Ascending aorta (tissue), 2 donors: ENCODE measurements around the gene EPN2. TPM values are rescaled to one million over a fixed set of nuclear protein-coding genes. Genes with fewer than 3 reads are reported as not detected.
"Not testable (repeated sequence)": the region's sequence is repeated elsewhere in the genome, so short reads cannot be mapped to it uniquely, and the experiment has no call there.

ENCODE experiments used
- DNase-seq, 2 donors: peaks; one replicate each; pipeline ENCODE4 v3.0.0-alpha.2; 2019; ENCODE audit warnings: low spot score in 2 of 2
- H3K27ac ChIP-seq, 2 donors: fragments of 200-600 bp; sonication (generic); one replicate each; pipeline ENCODE4 v1.5.1; 2016 to 2017; ENCODE audit warnings: mild to moderate bottlenecking in 1 of 2
- H3K27me3 ChIP-seq: fragments of 200-600 bp; sonication (generic); one replicate; pipeline ENCODE4 v1.5.1; 2017
- H3K36me3 ChIP-seq, 2 donors: fragments of 200-600 bp; sonication (generic); one replicate each; pipeline ENCODE4 v1.5.1; 2016
- H3K4me1 ChIP-seq, 2 donors: fragments of 200-600 bp; sonication (generic); one replicate each; pipeline ENCODE4 v1.5.1; 2016 to 2017; ENCODE audit warnings: mild to moderate bottlenecking in 1 of 2
- H3K4me3 ChIP-seq, 2 donors: fragments of 200-600 bp; sonication (generic); one replicate each; pipeline ENCODE4 v1.5.1; 2016 to 2017; ENCODE audit warnings: mild to moderate bottlenecking in 1 of 2
- H3K9me3 ChIP-seq, 2 donors: fragments of 200-600 bp; sonication (generic); one replicate each; pipeline ENCODE4 v1.5.1; 2016
- CTCF ChIP-seq, 3 experiments: fragments of 200-600 bp in 2 of 3; fragments of 450-650 bp in 1 of 3; sonication (generic) in 2 of 3; IDR thresholded peaks; one replicate each; pipeline ENCODE4 v1.5.1; 2016 to 2019; ENCODE audit warnings: antibody characterized with exemption in 3 of 3, mild to moderate bottlenecking in 1 of 3, moderate library complexity in 1 of 3
- intact Hi-C: fragments of 100-400 bp; cut with DNase I; formaldehyde crosslinking; loops from one replicate; pipeline ENCODE4 v1.15.1; 2023
- total RNA-seq: library from RNA; depleted of rRNA; stranded (reverse); fragments of >200 nt; gene quantifications from one replicate; pipeline ENCODE4 v1.1.0, GENCODE V29; 2016

The EPN2 gene
- total RNA-seq, 1 donor from 2014 or later: 51.0 TPM

GRCh38 chr17:19226610-19227588, 10.3 kb upstream of the EPN2 start:
- H3K27me3 ChIP-seq, H3K27ac ChIP-seq, H3K9me3 ChIP-seq, H3K36me3 ChIP-seq, intact Hi-C loops, H3K4me3 ChIP-seq, DNase-seq, H3K4me1 ChIP-seq: not testable (repeated sequence)

GRCh38 chr17:19234676-19235075, 2.5 kb upstream of the EPN2 start:
- H3K27me3 ChIP-seq, H3K4me3 ChIP-seq, H3K36me3 ChIP-seq, DNase-seq, H3K27ac ChIP-seq, intact Hi-C loops, H3K9me3 ChIP-seq, H3K4me1 ChIP-seq: not testable (repeated sequence)

- H3K27me3 ChIP-seq, H3K4me1 ChIP-seq, H3K36me3 ChIP-seq, H3K9me3 ChIP-seq, DNase-seq, intact Hi-C loops: not testable (repeated sequence)
- H3K4me3 ChIP-seq: peak overlapping the region in 1 of 2 donors; percentile 81
- H3K27ac ChIP-seq: peak overlapping the region in 1 of 2 donors; percentile 75
Observed at GRCh38 chr17:19236351-19237138, 621 bp upstream of the EPN2 start.

- intact Hi-C loops: no loop called here
- Histone ChIP-seq H3K36me3 (no peaks in the 10 kb centered on the region), H3K27ac (peak overlapping the region; percentile 75 to 85), H3K9me3 (no peaks in the 10 kb centered on the region), H3K27me3 (no peaks in the 10 kb centered on the region), H3K4me3 (peak overlapping the region; percentile 81 to 87), H3K4me1 (peaks cover 0 to 10% of the 10 kb centered on the region in 2 donors)
- TF ChIP-seq CTCF (IDR thresholded peaks at IDR 0.05): peak in 2 of 3 experiments; percentile 21 to 23
- no peak for DNase-seq
Observed at GRCh38 chr17:19237389-19238166, 412 bp downstream of the EPN2 start.

GRCh38 chr17:19238167-19238505, 970 bp downstream of the EPN2 start:
- Histone ChIP-seq H3K36me3 (no peaks in the 10 kb centered on the region), H3K27ac (peak overlapping the region; percentile 75 to 85), H3K4me1 (peaks cover 0 to 10% of the 10 kb centered on the region in 2 donors), H3K4me3 (peak overlapping the region; percentile 81 to 87), H3K9me3 (no peaks in the 10 kb centered on the region), H3K27me3 (no peaks in the 10 kb centered on the region)
- no peak for TF ChIP-seq CTCF (IDR thresholded peaks at IDR 0.05)
- peak in 1 of 2 donors; percentile 70 for DNase-seq
- intact Hi-C loops: no loop called here

- Histone ChIP-seq H3K36me3 (no peaks in the 10 kb centered on the region), H3K27ac (no peak overlapping the region), H3K4me1 (peaks cover 0 to 10% of the 10 kb centered on the region in 2 donors), H3K27me3 (no peaks in the 10 kb centered on the region), H3K4me3 (no peak overlapping the region), H3K9me3 (no peaks in the 10 kb centered on the region)
- TF ChIP-seq CTCF (IDR thresholded peaks at IDR 0.05): no peak
- intact Hi-C loops: no loop called here
- no peak for DNase-seq
Observed at GRCh38 chr17:19239544-19239943, 2.4 kb downstream of the EPN2 start.
